ENCODE results near the gene BOD1. TPM values are rescaled to one million over a fixed set of nuclear protein-coding genes. Genes with fewer than 3 reads are reported as not detected.

The BOD1 gene
- total RNA-seq, 1 donor from 2014 or later: 40.9 TPM

DNA sequence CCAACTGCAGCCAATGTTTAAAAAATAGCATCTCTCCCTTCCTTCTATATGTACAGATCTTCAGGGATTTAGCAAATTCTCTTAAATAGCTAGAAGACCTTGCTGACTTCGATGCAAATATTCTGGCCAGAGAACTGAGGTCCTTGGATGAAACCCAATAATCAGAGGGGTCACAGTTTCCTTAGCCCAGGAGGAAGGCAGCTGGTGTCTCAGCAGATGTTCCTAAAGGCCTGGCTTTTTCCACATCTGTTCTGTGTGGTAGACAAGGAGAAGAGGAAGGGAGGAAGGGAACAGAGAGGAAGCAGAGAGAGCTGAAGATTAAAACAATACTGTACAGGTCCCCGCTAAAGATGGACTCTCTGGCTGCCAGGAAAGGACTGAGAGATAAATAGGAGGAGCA is 33.1 kb downstream of the BOD1 start:
- no peaks in the 10 kb centered on the region for H3K4me1 ChIP-seq
- TF ChIP-seq, protein P1, sequence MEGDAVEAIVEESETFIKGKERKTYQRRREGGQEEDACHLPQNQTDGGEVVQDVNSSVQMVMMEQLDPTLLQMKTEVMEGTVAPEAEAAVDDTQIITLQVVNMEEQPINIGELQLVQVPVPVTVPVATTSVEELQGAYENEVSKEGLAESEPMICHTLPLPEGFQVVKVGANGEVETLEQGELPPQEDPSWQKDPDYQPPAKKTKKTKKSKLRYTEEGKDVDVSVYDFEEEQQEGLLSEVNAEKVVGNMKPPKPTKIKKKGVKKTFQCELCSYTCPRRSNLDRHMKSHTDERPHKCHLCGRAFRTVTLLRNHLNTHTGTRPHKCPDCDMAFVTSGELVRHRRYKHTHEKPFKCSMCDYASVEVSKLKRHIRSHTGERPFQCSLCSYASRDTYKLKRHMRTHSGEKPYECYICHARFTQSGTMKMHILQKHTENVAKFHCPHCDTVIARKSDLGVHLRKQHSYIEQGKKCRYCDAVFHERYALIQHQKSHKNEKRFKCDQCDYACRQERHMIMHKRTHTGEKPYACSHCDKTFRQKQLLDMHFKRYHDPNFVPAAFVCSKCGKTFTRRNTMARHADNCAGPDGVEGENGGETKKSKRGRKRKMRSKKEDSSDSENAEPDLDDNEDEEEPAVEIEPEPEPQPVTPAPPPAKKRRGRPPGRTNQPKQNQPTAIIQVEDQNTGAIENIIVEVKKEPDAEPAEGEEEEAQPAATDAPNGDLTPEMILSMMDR (IDR thresholded peaks at IDR 0.05): no peak
- no peaks in the 10 kb centered on the region for H3K27me3 ChIP-seq
- H3K4me3 ChIP-seq: no peak overlapping the region
- intact Hi-C loops (cut with DNase I): no loop called here
- DNase-seq: no peak
- no peak overlapping the region for H3K27ac ChIP-seq
- H3K9me3 ChIP-seq: peaks cover 12% of the 10 kb centered on the region
- no peaks in the 10 kb centered on the region for H3K36me3 ChIP-seq
- ATAC-seq: no peak

DNA sequence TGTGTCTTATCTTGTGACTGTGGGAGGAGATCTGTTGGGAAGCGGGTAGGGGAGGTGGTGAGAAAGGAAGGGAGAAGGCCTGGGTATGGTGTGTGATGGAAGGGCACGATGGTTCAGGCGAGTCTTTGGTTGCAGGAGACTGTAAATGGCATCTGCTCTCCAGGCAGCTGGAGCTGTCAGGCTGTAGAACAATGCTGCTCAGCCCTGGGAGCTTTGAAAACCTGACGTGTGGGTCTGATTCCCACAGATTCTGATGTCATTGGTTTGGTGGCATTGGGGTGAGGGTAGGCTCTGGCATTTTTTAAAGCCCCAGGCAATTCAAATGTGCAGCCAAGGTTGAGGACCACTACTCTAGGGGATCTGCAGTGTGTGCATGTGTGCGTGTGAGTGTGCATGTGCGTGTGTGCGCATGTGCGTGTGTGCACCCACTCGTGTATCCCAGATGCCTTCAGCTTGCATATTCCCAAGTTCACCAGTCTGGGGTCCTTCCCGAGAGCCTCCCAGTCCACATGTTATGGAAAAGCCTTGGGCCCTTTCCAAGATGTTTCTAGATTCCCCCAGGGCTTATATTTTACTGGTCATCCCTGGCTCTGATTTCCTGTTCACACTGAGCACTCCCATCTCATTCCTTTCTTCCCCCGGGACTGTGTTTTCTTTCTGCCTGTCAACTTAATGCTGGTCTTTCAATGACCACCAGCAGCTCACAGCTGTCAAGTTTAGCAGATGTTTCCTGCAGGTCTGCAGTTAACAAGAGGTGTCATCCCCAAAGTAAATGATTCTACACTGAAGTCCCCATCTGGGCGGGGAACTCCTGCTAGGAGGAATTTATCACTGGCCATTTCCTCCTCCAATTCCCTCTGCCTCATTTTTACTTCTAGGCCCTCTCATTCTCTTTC is 34.0 kb downstream of the BOD1 start:
- H3K9me3 ChIP-seq: peaks cover 12% of the 10 kb centered on the region
- intact Hi-C loops (cut with DNase I): no loop called here
- H3K36me3 ChIP-seq: no peaks in the 10 kb centered on the region
- TF ChIP-seq, protein P1 (IDR thresholded peaks at IDR 0.05): no peak
- no peaks in the 10 kb centered on the region for H3K27me3 ChIP-seq
- no peak for DNase-seq
- no peaks in the 10 kb centered on the region for H3K4me1 ChIP-seq
- H3K4me3 ChIP-seq: no peak overlapping the region
- no peak overlapping the region for H3K27ac ChIP-seq
- ATAC-seq: no peak

DNA sequence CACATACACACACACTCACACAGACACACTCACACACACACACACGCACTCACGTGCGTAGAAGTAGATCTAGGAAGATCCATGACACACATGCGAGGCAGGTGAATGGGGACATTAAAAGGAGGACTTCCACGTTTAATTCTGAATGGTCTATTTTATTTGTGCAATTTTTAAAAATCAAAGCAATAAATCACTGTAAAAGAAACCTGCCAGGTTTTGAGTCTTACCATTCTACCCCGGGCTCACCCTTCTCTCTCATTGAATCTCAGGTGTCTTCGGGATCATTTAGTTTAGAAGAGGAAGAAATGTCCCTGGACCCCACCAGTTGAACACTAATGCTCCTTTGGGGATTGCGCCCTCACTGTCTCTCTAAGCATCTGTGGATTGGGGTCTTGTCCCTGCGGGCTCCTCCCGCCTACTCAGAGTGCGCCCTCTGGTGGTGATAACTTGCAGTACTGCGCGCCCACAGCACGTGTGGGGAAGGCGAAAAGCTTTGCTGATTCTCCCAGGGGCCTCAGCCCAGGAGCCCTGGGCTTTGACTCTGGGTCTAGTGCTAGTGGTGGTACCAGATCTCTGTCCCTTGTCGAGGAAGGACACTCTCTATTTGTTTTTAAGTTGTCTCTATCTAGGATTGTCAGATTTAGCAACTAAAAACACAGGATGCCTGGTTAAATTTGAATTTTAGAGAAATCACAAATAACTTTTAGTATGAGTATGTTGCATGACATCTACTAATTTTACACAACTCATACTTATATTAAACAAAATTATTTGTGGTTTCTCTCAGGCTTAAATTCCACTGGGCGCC is 34.8 kb downstream of the BOD1 start:
- H3K36me3 ChIP-seq: no peaks in the 10 kb centered on the region
- ATAC-seq (peak; percentile 59), DNase-seq (no peak)
- H3K9me3 ChIP-seq: peaks cover 7% of the 10 kb centered on the region
- no peak overlapping the region for H3K27ac ChIP-seq
- no peak overlapping the region for H3K4me3 ChIP-seq
- no peaks in the 10 kb centered on the region for H3K4me1 ChIP-seq
- H3K27me3 ChIP-seq: no peaks in the 10 kb centered on the region
- intact Hi-C loops (cut with DNase I): no loop called here
- TF ChIP-seq, protein P1 (IDR thresholded peaks at IDR 0.05): peak; percentile 67

DNA sequence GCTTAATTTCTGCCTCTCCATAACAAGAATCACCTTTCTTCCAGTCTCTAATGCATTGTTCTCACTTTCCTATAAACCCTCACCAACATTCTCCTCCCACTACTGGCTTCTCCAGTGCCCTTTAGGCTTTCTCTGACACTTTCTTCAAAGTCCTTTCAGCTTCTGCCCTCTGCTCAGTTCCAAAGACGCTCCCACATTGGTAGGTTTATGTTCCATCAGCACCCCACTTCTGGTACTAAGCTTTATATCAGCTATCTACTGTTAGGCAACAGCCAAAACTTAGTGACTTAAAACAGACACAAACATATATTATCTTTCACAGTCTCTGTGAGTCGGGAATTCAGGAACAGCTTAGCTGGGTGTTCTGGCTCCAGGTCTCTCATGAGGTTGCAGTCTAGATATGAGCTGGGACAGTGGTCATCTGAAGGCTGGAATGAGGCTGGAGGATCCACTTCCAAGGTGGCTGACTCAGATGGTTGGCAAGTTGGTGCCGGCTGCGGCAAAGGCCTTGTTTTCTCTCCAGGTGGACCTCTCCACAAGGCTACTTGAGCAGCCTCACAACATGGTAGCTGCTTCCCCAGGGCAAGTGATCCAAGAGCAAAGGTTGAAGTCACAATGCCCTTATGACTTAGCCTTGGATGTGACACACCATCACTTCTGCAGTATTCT is 37.4 kb downstream of the BOD1 start:
- Histone ChIP-seq H3K4me3 (no peak overlapping the region), H3K27ac (no peak overlapping the region), H3K4me1 (no peaks in the 10 kb centered on the region), H3K9me3 (peaks cover 5% of the 10 kb centered on the region), H3K36me3 (no peaks in the 10 kb centered on the region), H3K27me3 (no peaks in the 10 kb centered on the region)
- ATAC-seq: no peak
- TF ChIP-seq, protein P1 (IDR thresholded peaks at IDR 0.05): no peak
- DNase-seq: no peak
- intact Hi-C loops (cut with DNase I): no loop called here

DNA sequence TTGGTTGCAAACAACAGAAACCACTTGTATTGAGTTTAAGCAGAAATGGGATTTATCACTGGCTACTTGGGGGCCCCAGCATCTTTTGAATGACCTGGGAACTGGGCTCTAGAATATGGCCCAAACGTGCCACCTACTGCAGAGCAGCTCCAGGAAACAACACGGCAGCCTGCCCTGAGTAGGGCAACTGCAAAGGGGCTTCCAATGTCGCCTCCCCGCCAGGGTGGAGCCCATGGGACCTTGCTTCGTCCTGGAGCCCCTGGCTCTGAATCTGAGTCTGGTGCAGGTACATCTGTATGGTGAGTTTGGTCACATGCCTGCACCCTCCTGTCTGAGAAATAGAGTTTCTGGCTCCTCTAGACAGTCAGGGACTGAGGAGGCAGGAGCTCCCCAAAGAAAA is 38.6 kb downstream of the BOD1 start:
- H3K36me3 ChIP-seq: no peaks in the 10 kb centered on the region
- TF ChIP-seq, protein P1 (IDR thresholded peaks at IDR 0.05): no peak
- no peak for DNase-seq
- no peak for ATAC-seq
- intact Hi-C loops (cut with DNase I): no loop called here
- no peak overlapping the region for H3K4me3 ChIP-seq
- no peaks in the 10 kb centered on the region for H3K4me1 ChIP-seq
- H3K9me3 ChIP-seq: peaks cover 5% of the 10 kb centered on the region
- H3K27ac ChIP-seq: no peak overlapping the region
- H3K27me3 ChIP-seq: no peaks in the 10 kb centered on the region
